Ishikawa (cell line): ENCODE measurements around the gene POLR3C.

ENCODE experiments used
- CEBPB ChIP-seq: IDR thresholded peaks from 2 replicates; pipeline ENCODE4 v1.6.1; 2012
- CREB1 ChIP-seq: IDR thresholded peaks from 2 replicates; pipeline ENCODE4 v1.6.1; 2012; ENCODE audit warnings: low read depth
- EGR1 ChIP-seq: IDR thresholded peaks from 2 replicates; pipeline ENCODE4 v1.6.1; 2012
- EP300 ChIP-seq: IDR thresholded peaks from 2 replicates; pipeline ENCODE4 v1.6.1; 2012; ENCODE audit warnings: borderline replicate concordance
- FOXM1 ChIP-seq: IDR thresholded peaks from 2 replicates; pipeline ENCODE4 v1.6.1; 2012; ENCODE audit warnings: low read depth, borderline replicate concordance
- MAX ChIP-seq: IDR thresholded peaks from 2 replicates; pipeline ENCODE4 v1.6.1; 2012
- NFIC ChIP-seq: IDR thresholded peaks from 2 replicates; pipeline ENCODE4 v1.6.1; 2012
- RAD21 ChIP-seq: IDR thresholded peaks from 2 replicates; pipeline ENCODE4 v1.6.1; 2012; ENCODE audit warnings: low read depth
- TAF1 ChIP-seq: IDR thresholded peaks from 2 replicates; pipeline ENCODE4 v1.6.1; 2012; ENCODE audit warnings: low read depth, mild to moderate bottlenecking
- TCF12 ChIP-seq: IDR thresholded peaks from 2 replicates; pipeline ENCODE4 v1.6.1; 2012; ENCODE audit warnings: low read depth
- TEAD4 ChIP-seq: IDR thresholded peaks from 2 replicates; pipeline ENCODE4 v1.6.1; 2012
- YY1 ChIP-seq: IDR thresholded peaks from 2 replicates; pipeline ENCODE4 v1.6.1; 2012; ENCODE audit warnings: low read depth
- ZBTB7A ChIP-seq: IDR thresholded peaks from 2 replicates; pipeline ENCODE4 v1.6.1; 2012; ENCODE audit warnings: low read depth
- TF ChIP-seq, protein P1 (sequence below): IDR thresholded peaks from 2 replicates; pipeline ENCODE4 v1.6.1; 2012
- TF ChIP-seq, protein P2 (sequence below): IDR thresholded peaks from 2 replicates; pipeline ENCODE4 v1.6.1; 2012; ENCODE audit warnings: low read depth, mild to moderate bottlenecking

POLR3C gene, protein sequence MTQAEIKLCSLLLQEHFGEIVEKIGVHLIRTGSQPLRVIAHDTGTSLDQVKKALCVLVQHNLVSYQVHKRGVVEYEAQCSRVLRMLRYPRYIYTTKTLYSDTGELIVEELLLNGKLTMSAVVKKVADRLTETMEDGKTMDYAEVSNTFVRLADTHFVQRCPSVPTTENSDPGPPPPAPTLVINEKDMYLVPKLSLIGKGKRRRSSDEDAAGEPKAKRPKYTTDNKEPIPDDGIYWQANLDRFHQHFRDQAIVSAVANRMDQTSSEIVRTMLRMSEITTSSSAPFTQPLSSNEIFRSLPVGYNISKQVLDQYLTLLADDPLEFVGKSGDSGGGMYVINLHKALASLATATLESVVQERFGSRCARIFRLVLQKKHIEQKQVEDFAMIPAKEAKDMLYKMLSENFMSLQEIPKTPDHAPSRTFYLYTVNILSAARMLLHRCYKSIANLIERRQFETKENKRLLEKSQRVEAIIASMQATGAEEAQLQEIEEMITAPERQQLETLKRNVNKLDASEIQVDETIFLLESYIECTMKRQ

DNA sequence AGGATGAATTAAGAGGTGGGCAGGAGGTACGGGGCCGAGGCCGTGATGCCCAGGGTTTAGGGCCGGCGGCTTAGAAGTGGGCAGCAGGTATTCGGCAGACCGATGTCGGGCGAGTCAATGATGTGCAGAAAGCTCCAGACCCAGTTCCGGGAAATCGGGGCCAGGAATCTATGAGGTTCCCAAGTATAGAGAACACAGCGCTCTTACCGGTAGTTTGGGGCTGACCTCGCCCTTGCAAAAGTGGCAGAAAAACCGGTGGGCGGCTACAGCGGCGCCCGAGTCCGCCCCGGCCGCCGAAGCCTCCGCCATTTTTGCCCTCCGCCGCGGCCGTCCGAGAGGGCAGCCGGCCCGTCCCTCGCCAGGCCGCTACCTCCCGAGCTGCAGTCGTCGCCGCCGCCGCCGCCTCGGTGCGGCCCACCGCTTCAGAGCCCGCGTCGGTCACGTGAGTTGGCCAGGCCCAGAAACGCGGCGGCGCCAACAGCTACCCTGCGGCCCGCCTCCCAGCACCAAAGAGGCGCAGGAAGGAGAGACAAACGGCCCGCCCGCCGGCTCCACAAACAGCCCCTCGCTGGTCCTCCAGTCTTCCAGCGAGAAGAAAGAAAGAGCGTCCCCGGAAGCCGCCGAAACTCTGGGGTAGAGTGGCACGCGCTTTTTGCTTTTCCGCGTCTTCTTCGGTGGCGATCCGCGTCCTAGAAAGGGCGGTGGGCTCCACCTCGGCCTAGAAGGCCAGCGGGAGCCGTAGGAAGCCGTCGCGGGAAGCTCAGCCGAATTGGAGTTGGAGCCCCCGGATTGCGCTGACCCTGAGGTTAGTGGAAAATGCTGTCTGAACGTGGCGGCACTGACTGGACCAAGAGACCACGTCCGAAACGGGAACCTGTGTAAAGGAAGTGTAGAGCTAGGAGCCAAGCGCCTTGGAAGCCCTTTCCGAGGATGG, at the start of gene POLR3C, which contains the start of gene RNF115:
TSS of gene POLR3C (plus strand) at position 636 of the 934 bp plus-strand sequence. CDS start 1,577 bp downstream, outside the sequence.
TSS of gene RNF115 (minus strand) at position 531 of the 934 bp plus-strand sequence. CDS start at position 309, 222 bp downstream.
- no peak for TF ChIP-seq RAD21
- TF ChIP-seq FOXM1, result no peak
- peak; percentile 85 for TF ChIP-seq MAX
- TF ChIP-seq TCF12, result peak; percentile 29; the same call in 1 of the 2 replicates
- TF ChIP-seq EP300, result no peak; the same call in 1 of the 2 replicates
- TF ChIP-seq, protein P1, sequence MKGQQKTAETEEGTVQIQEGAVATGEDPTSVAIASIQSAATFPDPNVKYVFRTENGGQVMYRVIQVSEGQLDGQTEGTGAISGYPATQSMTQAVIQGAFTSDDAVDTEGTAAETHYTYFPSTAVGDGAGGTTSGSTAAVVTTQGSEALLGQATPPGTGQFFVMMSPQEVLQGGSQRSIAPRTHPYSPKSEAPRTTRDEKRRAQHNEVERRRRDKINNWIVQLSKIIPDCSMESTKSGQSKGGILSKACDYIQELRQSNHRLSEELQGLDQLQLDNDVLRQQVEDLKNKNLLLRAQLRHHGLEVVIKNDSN, result peak; percentile 93
- TF ChIP-seq TAF1, result peak; percentile 94
- TF ChIP-seq EGR1, result no peak
- TF ChIP-seq NFIC, result no peak; the same call in 1 of the 2 replicates
- peak; percentile 85 for TF ChIP-seq YY1
- TF ChIP-seq TEAD4, result no peak
- no peak for TF ChIP-seq CEBPB
- TF ChIP-seq ZBTB7A, result no peak
- TF ChIP-seq CREB1, result no peak
- TF ChIP-seq, protein P2, sequence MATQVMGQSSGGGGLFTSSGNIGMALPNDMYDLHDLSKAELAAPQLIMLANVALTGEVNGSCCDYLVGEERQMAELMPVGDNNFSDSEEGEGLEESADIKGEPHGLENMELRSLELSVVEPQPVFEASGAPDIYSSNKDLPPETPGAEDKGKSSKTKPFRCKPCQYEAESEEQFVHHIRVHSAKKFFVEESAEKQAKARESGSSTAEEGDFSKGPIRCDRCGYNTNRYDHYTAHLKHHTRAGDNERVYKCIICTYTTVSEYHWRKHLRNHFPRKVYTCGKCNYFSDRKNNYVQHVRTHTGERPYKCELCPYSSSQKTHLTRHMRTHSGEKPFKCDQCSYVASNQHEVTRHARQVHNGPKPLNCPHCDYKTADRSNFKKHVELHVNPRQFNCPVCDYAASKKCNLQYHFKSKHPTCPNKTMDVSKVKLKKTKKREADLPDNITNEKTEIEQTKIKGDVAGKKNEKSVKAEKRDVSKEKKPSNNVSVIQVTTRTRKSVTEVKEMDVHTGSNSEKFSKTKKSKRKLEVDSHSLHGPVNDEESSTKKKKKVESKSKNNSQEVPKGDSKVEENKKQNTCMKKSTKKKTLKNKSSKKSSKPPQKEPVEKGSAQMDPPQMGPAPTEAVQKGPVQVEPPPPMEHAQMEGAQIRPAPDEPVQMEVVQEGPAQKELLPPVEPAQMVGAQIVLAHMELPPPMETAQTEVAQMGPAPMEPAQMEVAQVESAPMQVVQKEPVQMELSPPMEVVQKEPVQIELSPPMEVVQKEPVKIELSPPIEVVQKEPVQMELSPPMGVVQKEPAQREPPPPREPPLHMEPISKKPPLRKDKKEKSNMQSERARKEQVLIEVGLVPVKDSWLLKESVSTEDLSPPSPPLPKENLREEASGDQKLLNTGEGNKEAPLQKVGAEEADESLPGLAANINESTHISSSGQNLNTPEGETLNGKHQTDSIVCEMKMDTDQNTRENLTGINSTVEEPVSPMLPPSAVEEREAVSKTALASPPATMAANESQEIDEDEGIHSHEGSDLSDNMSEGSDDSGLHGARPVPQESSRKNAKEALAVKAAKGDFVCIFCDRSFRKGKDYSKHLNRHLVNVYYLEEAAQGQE, result no peak

DNA sequence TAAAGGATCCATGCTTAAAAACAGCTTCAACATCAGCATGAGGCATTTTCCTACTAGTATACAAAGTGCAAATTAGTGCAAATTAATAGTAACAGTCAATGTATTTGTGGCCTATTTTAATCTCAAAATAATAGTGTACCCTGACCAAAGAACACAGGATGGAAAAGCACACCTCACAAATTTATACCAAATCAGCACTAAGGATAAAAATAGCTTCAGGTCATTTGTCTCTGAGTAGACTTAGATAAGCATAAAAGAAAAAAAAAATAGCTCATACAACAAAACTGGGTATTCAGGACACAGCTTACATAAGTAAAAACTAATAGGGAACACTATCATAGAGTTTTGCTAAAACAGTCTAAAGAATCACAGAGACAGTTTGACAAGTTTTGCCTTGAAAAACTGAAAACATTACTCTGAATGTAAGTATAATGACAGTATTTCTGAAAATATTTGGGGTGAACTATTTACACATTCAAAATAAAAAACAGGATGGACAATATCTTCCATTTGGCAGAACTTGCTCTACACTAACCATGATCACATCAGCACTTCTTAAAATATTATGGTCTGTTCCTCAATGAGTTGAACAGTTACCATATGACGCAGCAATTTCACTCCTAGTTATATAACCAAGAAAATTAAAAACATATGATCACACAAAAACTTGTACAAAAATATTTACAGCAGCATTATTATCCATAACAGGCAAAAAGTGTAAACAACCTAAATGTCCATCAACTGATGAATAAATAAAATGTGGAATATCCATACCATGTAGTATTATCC, 46.4 kb upstream of the POLR3C start:
- no peak for TF ChIP-seq TCF12
- no peak for TF ChIP-seq EP300
- TF ChIP-seq TAF1, result no peak
- no peak for TF ChIP-seq CEBPB
- no peak for TF ChIP-seq ZBTB7A
- TF ChIP-seq, protein P1, result no peak
- no peak for TF ChIP-seq NFIC
- no peak for TF ChIP-seq YY1

- TF ChIP-seq, protein P1, result no peak
- TF ChIP-seq YY1, result no peak
- no peak for TF ChIP-seq EP300
- TF ChIP-seq, protein P2, result no peak
- no peak for TF ChIP-seq NFIC
- TF ChIP-seq TEAD4, result no peak
- no peak for TF ChIP-seq MAX
- TF ChIP-seq TCF12, result no peak
- no peak for TF ChIP-seq EGR1
These were observed 45.9 kb upstream of the POLR3C start for GRCh38 chr1:145778146-145778540.
